A549 treated with GW870086 at 1 μM for 4 hours (cell line): Measurements from ENCODE around the gene SNUPN. TPM values are rescaled to one million over a fixed set of nuclear protein-coding genes. Genes with fewer than 3 reads are reported as not detected.

Source experiments
- total RNA-seq: library from RNA; stranded (reverse); fragments of 200-300 nt; extraction: Qiagen RNA extraction; gene quantifications from 5 replicates; pipeline ENCODE4 v1.2.3, GENCODE V29; 2022; ENCODE audit warnings: low read depth

Gene SNUPN
- total RNA-seq = 29.1 to 32.1 TPM (median 29.9 TPM) in 5 replicates

GRCh38 chr15:75625542-75626347 lies at the start of gene SNUPN:
Gene SNUPN, minus strand, starts transcription at chr15:75625725. Its CDS starts 4,674 bp downstream, at chr15:75621051.

DNA sequence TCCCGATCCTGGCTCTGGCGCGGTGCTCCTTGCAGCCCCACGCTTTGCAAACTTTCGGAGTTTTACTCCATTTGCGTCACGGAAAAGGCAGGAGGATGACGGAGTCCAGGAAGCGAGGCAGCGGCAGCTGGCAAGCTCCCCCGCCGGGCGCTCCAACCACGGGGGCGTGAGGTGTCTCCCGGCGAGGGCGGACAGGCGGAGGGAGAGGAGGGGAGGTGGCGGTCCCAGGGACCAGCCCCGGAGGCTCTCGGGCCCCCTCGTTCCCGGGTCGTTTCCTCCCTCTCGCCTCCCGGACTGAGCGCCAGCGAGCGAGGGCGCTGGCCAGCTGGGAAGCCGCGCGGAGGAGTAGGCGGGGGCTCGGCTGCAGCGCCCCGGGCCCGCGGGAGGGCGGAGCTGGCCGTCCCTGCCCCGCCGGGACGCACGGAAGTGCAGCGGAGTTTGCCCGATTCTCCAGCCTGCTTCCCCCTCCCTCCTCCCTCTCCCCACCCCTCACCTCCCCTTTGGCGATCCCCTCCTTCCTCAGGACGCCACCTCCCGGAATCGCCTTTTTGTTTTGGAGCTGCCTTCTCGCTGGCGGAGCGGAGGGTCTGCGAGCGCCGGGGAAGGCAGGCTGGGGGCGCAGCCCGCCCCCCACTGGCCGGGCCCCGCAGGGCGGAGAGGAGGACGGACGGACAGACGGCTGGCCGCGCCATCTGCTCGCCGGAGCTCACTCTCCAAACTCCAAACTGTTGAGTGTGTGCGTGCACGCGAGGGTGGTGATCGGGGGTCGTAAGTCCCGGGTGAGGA lies 22.0 kb upstream of the SNUPN start, which contains the start of gene SNX33:
Gene SNX33, plus strand, starts transcription at position 543 of the 786 bp plus-strand sequence. CDS start 1,191 bp downstream, outside the sequence.

DNA sequence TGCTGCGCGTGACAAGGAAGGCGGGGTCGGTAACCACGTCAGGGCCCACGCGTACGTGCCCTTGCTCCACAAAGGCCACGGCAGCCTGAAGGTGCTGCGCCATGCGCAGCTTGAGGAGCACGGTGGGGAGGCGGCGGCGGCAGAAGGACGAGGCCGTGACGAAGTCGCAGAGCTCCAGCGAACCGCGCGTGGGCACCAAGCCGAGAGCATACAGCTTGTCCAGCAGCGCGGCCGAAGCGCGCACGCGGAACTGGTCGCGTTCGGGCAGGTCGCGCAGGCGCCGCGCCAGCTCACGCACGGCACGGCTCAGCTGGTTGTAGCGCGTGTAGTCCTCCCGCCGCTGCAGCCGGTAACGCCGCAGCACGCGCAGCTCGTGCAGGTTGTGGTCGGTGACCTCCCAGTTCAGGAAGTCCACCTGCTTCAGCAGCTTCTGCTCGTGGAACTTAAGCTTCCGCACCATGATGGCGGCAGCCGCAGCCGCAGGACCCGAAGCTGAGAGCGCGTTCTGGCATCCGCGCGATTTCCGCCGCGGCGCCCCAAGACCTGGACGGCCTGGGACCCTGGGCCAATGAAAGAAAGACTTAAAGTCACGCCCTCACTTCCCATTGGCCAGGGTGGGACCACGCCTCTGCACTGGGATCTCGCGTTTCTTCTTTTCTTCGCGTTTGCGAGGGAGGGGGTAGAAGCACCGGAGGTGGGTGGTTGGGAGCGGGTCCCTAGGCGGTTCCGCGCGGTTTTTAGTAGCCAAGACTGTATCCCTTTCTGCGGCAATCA lies 14.4 kb upstream of the SNUPN start, which contains the start of gene IMP3:
Gene IMP3, minus strand, starts transcription at position 516 of the 774 bp plus-strand sequence. Its CDS starts 56 bp downstream, at position 460.

DNA sequence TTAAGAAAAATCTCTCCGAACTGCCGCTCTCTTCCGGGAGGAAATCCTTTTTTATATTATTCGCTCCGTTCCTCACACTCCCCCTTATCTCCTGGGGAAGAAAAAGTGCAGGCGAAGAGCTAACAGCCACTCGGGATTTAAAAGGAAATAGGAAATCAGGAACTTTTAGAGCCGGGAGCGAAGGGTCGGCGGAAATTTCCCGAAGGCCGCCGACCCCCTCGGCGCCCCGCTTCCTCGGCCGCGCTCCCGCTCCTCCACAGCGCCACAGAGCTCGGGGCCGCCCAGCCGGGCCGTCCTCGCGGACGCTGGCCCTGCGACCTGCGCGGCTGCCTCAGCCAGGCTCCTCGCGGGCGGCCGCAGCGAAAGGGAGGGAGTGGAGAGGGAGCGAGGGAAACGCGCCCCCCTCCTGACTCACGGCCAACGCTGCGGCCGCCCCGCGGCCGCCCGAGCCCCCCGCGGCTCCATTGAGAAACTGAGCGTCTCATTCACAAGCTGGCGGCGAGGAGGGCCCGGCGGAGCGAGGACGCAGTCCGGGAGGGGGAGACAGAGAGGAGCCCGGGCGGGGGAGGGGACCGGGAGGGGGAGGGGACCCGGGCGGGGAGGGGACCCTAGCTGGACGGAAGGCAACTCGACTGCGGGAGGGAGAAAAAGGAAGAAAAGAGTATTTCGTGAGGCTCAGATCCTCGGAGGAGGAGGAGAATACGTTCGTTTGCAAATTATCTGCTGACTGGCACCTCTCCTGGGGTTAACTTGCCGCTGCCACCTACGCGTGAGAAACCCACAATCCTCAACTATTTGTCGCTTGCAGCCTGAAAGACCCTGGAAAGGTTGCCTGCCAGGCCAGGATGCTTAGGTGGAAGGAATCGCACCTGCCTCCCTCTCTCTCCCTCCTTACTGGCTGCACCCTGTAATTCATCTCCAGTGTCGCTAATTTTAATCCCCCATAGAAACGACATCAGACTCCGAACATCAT lies 46.3 kb downstream of the SNUPN start, which contains the start of gene PTPN9:
Gene PTPN9, minus strand, starts transcription at position 368 of the 973 bp plus-strand sequence. CDS start 539 bp downstream, outside the sequence.

Other genes with a start within 250 kb of the SNUPN start
- gene SIN3A, start 174.0 kb downstream of the SNUPN start, total RNA-seq = 22.0 to 30.8 TPM (median 28.6 TPM) in 5 replicates
- 36.4 to 48.2 TPM (median 44.9 TPM) in 5 replicates for gene PTPN9, start 46.4 kb downstream of the SNUPN start, total RNA-seq
- gene IMP3, start 14.5 kb upstream of the SNUPN start, total RNA-seq = 89.6 to 123 TPM (median 116 TPM) in 5 replicates
- 10.3 to 15.7 TPM (median 14.2 TPM) in 5 replicates for gene SNX33, start 22.2 kb upstream of the SNUPN start, total RNA-seq
- gene CSPG4, start 87.1 kb upstream of the SNUPN start, total RNA-seq = 0.08 to 0.20 TPM (median 0.14 TPM) in 5 replicates
- gene UBE2Q2, start 217.7 kb upstream of the SNUPN start, total RNA-seq = 32.3 to 44.9 TPM (median 39.8 TPM) in 5 replicates